A673 (cell line): ENCODE data around the gene TEX14. TPM values are rescaled to one million over a fixed set of nuclear protein-coding genes. Genes with fewer than 3 reads are reported as not detected.
"Not testable (repeated sequence)": the region's sequence is repeated elsewhere in the genome, so short reads cannot be mapped to it uniquely, and the experiment has no call there.

Experiments
- BruUV-seq: library from RNA; stranded (reverse); fragments of 400-500 nt; replicated peaks from 2 replicates; lab custom pipeline; 2021; lab: Mats Ljungman, UMichigan
- CTCF ChIA-PET: fragments of 300-600 bp; sonication (Branson Sonifier 250); formaldehyde crosslinking; loops from one replicate; lab custom pipeline; 2022; ENCODE audit warnings: antibody characterized with exemption; lab: Charles Lee
- POLR2A ChIA-PET: fragments of 300-600 bp; sonication (Branson Sonifier 250); formaldehyde crosslinking; loops from one replicate; lab custom pipeline; 2022; ENCODE audit warnings: antibody characterized with exemption; ENCODE audit not compliant: low non-redundant PET; lab: Charles Lee
- DNase-seq: peaks from one replicate; pipeline ENCODE4 v3.0.0-alpha.2; 2015; ENCODE audit warnings: low spot score
- H3K27ac ChIP-seq: fragments of 200-600 bp; sonication (generic); 2 replicates; pipeline ENCODE4 v1.5.1; 2016; ENCODE audit warnings: mixed run types, low read depth, mild to moderate bottlenecking, mixed read lengths, antibody characterized with exemption, low read length; ENCODE audit not compliant: poor library complexity, severe bottlenecking
- H3K27me3 ChIP-seq: fragments of 200-600 bp; sonication (generic); replicated peaks from 2 replicates; pipeline ENCODE4 v1.6.1; 2017; ENCODE audit warnings: mixed run types, low read depth, mild to moderate bottlenecking, mixed read lengths, antibody characterized with exemption, low read length; ENCODE audit not compliant: insufficient read depth, poor library complexity
- H3K36me3 ChIP-seq: fragments of 200-600 bp; sonication (generic); 2 replicates; pipeline ENCODE4 v1.6.1; 2016; ENCODE audit warnings: mixed run types, mild to moderate bottlenecking, mixed read lengths, antibody characterized with exemption, low read length; ENCODE audit not compliant: insufficient read depth, poor library complexity, severe bottlenecking
- H3K4me1 ChIP-seq: fragments of 200-600 bp; sonication (generic); 2 replicates; pipeline ENCODE4 v1.6.1; 2017; ENCODE audit warnings: mixed run types, mild to moderate bottlenecking, mixed read lengths, antibody characterized with exemption, low read length; ENCODE audit not compliant: insufficient read depth, poor library complexity, severe bottlenecking
- H3K4me3 ChIP-seq: fragments of 200-600 bp; sonication (generic); 2 replicates; pipeline ENCODE4 v1.5.1; 2016; ENCODE audit warnings: low read depth, mixed run types, mild to moderate bottlenecking, mixed read lengths, low read length; ENCODE audit not compliant: poor library complexity, severe bottlenecking
- H3K9me3 ChIP-seq: fragments of 200-600 bp; sonication (generic); 2 replicates; pipeline ENCODE4 v1.6.1; 2016; ENCODE audit warnings: mixed run types, low read depth, mild to moderate bottlenecking, mixed read lengths, antibody characterized with exemption, low read length; ENCODE audit not compliant: poor library complexity, severe bottlenecking
- EZH2 ChIP-seq: fragments of 200-600 bp; sonication (generic); IDR thresholded peaks from 2 replicates; pipeline ENCODE4 v1.6.1; 2017; ENCODE audit warnings: borderline replicate concordance, low read depth, mild to moderate bottlenecking, mixed read lengths, antibody characterized with exemption, low read length; ENCODE audit not compliant: poor library complexity, severe bottlenecking
- intact Hi-C: fragments of 100-400 bp; cut with micrococcal nuclease; formaldehyde crosslinking; loops from one replicate; pipeline ENCODE4 v1.10.0; 2022; ENCODE audit not compliant: unreplicated experiment
- total RNA-seq: library from RNA; stranded (reverse); gene quantifications from 2 replicates; pipeline ENCODE4 v1.2.3, GENCODE V29; 2021
- TF ChIP-seq, protein P1 (sequence below): fragments of 300-800, 200-600 bp; sonication (generic); conservative IDR thresholded peaks from 2 replicates; pipeline ENCODE4 v1.5.1; 2017; ENCODE audit warnings: low read depth, mild to moderate bottlenecking, antibody characterized with exemption, low read length, moderate library complexity, mixed read lengths

The TEX14 gene
- total RNA-seq, 1 experiment from 2014 or later, result 0.26 TPM

DNA sequence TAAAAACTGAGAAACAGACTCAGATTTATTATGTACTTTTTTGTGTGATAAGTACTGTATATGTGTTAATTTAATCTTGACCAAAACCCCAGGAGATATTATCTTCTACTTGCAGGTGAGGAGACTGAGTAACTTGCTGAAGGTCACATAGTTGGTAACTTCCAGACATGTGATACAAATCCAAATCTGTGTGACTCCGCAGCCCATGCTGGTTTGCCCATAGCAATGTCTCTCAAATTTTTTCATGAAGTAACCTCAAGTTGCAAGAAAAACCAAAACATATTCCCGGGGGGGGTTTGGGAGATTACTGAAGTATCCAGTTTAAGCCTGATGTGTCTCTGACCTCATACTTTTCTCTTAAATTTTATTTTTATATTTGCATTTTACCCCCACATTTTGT lies 3.3 kb downstream of the TEX14 start:
- Histone ChIP-seq H3K27ac (no peak overlapping the region), H3K36me3 (no peaks in the 10 kb centered on the region), H3K27me3 (no peaks in the 10 kb centered on the region), H3K9me3 (no peaks in the 10 kb centered on the region), H3K4me3 (no peak overlapping the region), H3K4me1 (peaks cover 6% of the 10 kb centered on the region)
- CTCF ChIA-PET, result no interaction called here
- TF ChIP-seq, protein P1, sequence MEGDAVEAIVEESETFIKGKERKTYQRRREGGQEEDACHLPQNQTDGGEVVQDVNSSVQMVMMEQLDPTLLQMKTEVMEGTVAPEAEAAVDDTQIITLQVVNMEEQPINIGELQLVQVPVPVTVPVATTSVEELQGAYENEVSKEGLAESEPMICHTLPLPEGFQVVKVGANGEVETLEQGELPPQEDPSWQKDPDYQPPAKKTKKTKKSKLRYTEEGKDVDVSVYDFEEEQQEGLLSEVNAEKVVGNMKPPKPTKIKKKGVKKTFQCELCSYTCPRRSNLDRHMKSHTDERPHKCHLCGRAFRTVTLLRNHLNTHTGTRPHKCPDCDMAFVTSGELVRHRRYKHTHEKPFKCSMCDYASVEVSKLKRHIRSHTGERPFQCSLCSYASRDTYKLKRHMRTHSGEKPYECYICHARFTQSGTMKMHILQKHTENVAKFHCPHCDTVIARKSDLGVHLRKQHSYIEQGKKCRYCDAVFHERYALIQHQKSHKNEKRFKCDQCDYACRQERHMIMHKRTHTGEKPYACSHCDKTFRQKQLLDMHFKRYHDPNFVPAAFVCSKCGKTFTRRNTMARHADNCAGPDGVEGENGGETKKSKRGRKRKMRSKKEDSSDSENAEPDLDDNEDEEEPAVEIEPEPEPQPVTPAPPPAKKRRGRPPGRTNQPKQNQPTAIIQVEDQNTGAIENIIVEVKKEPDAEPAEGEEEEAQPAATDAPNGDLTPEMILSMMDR, result no peak
- no peak for TF ChIP-seq EZH2
- DNase-seq, result no peak
- intact Hi-C loops, result no loop called here
- POLR2A ChIA-PET, result no interaction called here
- BruUV-seq, result no TSS peak

DNA sequence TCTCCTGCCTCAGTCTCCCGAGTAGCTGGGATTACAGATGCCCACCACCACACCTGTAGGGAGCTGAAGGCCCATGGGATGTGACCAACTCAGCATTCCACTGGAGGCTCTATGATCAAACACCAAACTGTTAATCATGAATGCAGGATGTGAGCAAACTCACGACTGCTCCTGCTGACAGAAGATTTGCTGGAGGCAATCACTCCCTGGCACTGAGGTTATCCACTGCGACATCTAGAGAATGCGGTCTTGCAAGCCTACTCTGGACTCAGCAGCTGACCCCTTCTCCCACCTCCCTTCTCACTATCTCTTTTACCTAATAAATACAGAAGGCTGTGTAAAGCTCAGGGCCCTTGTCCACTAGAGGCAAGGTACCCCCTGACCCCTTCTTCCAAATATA lies 4.9 kb downstream of the TEX14 start:
- BruUV-seq, result no TSS peak
- intact Hi-C loops, result no loop called here
- Histone ChIP-seq H3K27ac (no peak overlapping the region), H3K4me3 (no peak overlapping the region), H3K4me1 (no peaks in the 10 kb centered on the region), H3K36me3 (no peaks in the 10 kb centered on the region), H3K9me3 (no peaks in the 10 kb centered on the region), H3K27me3 (no peaks in the 10 kb centered on the region)
- DNase-seq, result no peak
- no peak for TF ChIP-seq EZH2
- TF ChIP-seq, protein P1, result no peak
- ChIA-PET POLR2A (interaction anchor here (0.6 kb wide), 1 partner anchor 1635 kb away, joined by 4 read pairs; no protein-coding TSS in a partner anchor), CTCF (no interaction called here)

DNA sequence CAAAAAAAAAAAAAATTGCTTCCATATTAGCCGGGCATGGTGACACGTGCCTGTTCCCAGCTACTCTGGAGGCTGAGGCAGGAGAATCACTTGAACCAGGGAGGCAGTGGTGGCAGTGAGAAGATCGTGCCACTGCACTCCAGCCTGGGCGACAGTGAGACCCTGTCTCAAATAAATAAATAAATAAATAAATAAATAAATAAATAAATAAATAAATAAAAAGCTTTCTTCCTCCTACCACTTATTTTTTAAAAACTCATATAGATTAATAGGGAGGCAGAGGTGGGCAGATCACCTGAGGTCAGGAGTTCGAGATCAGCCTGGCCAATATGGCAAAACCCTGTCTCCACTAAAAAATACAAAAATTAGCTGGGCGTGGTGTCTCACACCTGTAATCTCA lies 7.4 kb downstream of the TEX14 start:
- H3K36me3 ChIP-seq, intact Hi-C loops, BruUV-seq, H3K27me3 ChIP-seq, H3K27ac ChIP-seq, H3K9me3 ChIP-seq, DNase-seq, H3K4me3 ChIP-seq, H3K4me1 ChIP-seq, CTCF ChIA-PET: not testable (repeated sequence)
- POLR2A ChIA-PET, result interaction anchor here (0.7 kb wide), 1 partner anchor 408 kb away, joined by 5 read pairs; no protein-coding TSS in a partner anchor

DNA sequence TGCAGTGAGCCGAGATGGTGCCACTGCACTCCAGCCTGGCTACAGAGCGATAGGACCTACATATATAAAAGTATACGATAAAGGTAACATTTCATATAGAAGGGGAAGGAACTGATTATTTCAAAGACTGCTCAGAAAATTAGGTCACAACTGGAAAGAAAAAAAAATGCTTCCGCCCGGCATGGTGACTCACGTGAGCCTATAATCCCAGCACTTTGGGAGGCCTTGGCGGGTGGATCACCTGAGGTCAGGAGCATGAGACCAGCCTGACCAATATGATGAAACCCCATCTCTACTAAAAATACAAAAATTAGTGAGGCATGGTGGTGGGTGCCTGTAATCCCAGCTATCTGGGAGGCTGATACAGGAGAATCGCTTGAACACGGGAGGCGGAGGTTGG lies 7.8 kb downstream of the TEX14 start:
- ChIA-PET POLR2A (interaction anchor here (0.7 kb wide), 1 partner anchor 409 kb away, joined by 5 read pairs; no protein-coding TSS in a partner anchor), CTCF (no interaction called here)
- Histone ChIP-seq H3K27ac (no peak overlapping the region), H3K9me3 (no peaks in the 10 kb centered on the region), H3K4me3 (no peak overlapping the region), H3K36me3 (no peaks in the 10 kb centered on the region), H3K27me3 (no peaks in the 10 kb centered on the region), H3K4me1 (no peaks in the 10 kb centered on the region)
- TF ChIP-seq, protein P1, result no peak
- no peak for TF ChIP-seq EZH2
- no TSS peak for BruUV-seq
- intact Hi-C loops, result no loop called here
- no peak for DNase-seq
